H1 (cell line): ENCODE measurements around the gene TMEM9B. TPM values are rescaled to one million over a fixed set of nuclear protein-coding genes. Genes with fewer than 3 reads are reported as not detected.
"Not testable (repeated sequence)": the region's sequence is repeated elsewhere in the genome, so short reads cannot be mapped to it uniquely, and the experiment has no call there.

Source experiments
- CTCF ChIA-PET: fragments of 300-600 bp; sonication (Branson Sonifier 250); formaldehyde crosslinking; loops from one replicate; lab custom pipeline; 2021; ENCODE audit not compliant: partially characterized antibody; lab: Charles Lee
- POLR2A ChIA-PET: fragments of 300-600 bp; sonication (Branson Sonifier 250); formaldehyde crosslinking; loops from one replicate; lab custom pipeline; 2021; ENCODE audit warnings: inconsistent platforms; ENCODE audit not compliant: partially characterized antibody; lab: Charles Lee
- DNase-seq, 2 experiments: peaks; one replicate each; pipeline versions ENCODE4 v3.0.0 to v3.0.0-alpha.2; 2010 to 2022; ENCODE audit warnings: low spot score in 2 of 2, low read depth in 1 of 2, mixed read lengths in 1 of 2
- FAIRE-seq: peaks from 2 replicates; lab custom pipeline; 2011; peaks lifted over from hg19 to GRCh38; lab: Jason Lieb, UNC
- H2AFZ ChIP-seq: 2 replicates; pipeline ENCODE4 v1.8.1; 2012; ENCODE audit warnings: low read length, inconsistent platforms
- H2AK5ac ChIP-seq: 2 replicates; pipeline ENCODE4 v1.6.1; 2013; ENCODE audit warnings: low read depth, low read length
- H2BK120ac ChIP-seq: replicated peaks from 2 replicates; pipeline ENCODE3; 2013; ENCODE audit warnings: low read depth, low read length, inconsistent platforms
- H2BK12ac ChIP-seq: 2 replicates; pipeline ENCODE4 v1.6.1; 2013; ENCODE audit warnings: low read depth, low read length
- H2BK15ac ChIP-seq: 2 replicates; pipeline ENCODE4 v1.6.1; 2013; ENCODE audit warnings: low read length
- H2BK20ac ChIP-seq: 2 replicates; pipeline ENCODE4 v1.6.1; 2013; ENCODE audit warnings: low read length
- H2BK5ac ChIP-seq: 2 replicates; pipeline ENCODE4 v1.6.1; 2013; ENCODE audit warnings: low read depth, low read length
- H3K14ac ChIP-seq: 2 replicates; pipeline ENCODE4 v1.6.1; 2013; ENCODE audit warnings: inconsistent platforms; ENCODE audit not compliant: insufficient read length
- H3K18ac ChIP-seq: 2 replicates; pipeline ENCODE4 v1.6.1; 2013; ENCODE audit warnings: low read length; ENCODE audit errors: extremely low read depth
- H3K23ac ChIP-seq: 2 replicates; pipeline ENCODE4 v1.6.1; 2013; ENCODE audit warnings: inconsistent platforms; ENCODE audit not compliant: insufficient read length
- H3K23me2 ChIP-seq: 2 replicates; pipeline ENCODE4 v1.6.1; 2013; ENCODE audit warnings: low read depth, low read length
- H3K27ac ChIP-seq: 2 replicates; pipeline ENCODE4 v1.6.1; 2011; ENCODE audit warnings: low read depth, low read length, inconsistent platforms
- H3K27me3 ChIP-seq, 4 experiments: replicated peaks in 1 of 4; 1 replicate in 1 of 4; 2 replicates in 3 of 4; pipeline versions ENCODE4 v1.6.1 to v1.8.1; 2011 to 2013; ENCODE audit warnings: low read length in 3 of 4, mild to moderate bottlenecking in 3 of 4, inconsistent platforms in 2 of 4, mixed read lengths in 2 of 4, moderate library complexity in 1 of 4; ENCODE audit not compliant: control insufficient read depth in 3 of 4, insufficient read depth in 3 of 4; ENCODE audit errors: extremely low read depth in 1 of 4
- H3K36me3 ChIP-seq, 4 experiments: 2 replicates each; pipeline versions ENCODE4 v1.6.1 to v1.8.1; 2011 to 2013; ENCODE audit warnings: mild to moderate bottlenecking in 4 of 4, low read length in 3 of 4, moderate library complexity in 2 of 4, control low read depth in 1 of 4, inconsistent platforms in 1 of 4; ENCODE audit not compliant: insufficient read depth in 4 of 4, control insufficient read depth in 2 of 4
- H3K4ac ChIP-seq: replicated peaks from 2 replicates; pipeline ENCODE3; 2013; ENCODE audit warnings: low read length, low read depth, mixed read lengths, inconsistent platforms; ENCODE audit not compliant: insufficient read length
- H3K4me1 ChIP-seq, 4 experiments: replicated peaks in 1 of 4; 1 replicate in 1 of 4; 2 replicates in 3 of 4; pipeline versions ENCODE4 v1.6.1 to v1.8.1; 2011 to 2013; ENCODE audit warnings: low read length in 3 of 4, inconsistent platforms in 2 of 4, mixed read lengths in 1 of 4; ENCODE audit not compliant: insufficient read depth in 4 of 4, control insufficient read depth in 3 of 4
- H3K4me2 ChIP-seq, 2 experiments: 2 replicates each; pipeline versions ENCODE4 v1.6.1 to v1.8.1; 2011 to 2013; ENCODE audit warnings: low read depth in 2 of 2, low read length in 2 of 2, control low read depth in 1 of 2, inconsistent platforms in 1 of 2, mild to moderate bottlenecking in 1 of 2; ENCODE audit not compliant: insufficient read depth in 1 of 2
- H3K4me3 ChIP-seq, 4 experiments: fragments of 200-600, 300-600 bp in 1 of 4; sonication (generic), shearing (Covaris generic), sonication (Bioruptor Twin) in 1 of 4; 2 replicates each; pipeline versions ENCODE4 v1.5.1 to v1.8.1; 2011 to 2016; ENCODE audit warnings: low read length in 4 of 4, low read depth in 3 of 4, control low read depth in 2 of 4, inconsistent platforms in 2 of 4, mild to moderate bottlenecking in 2 of 4, mixed read lengths in 1 of 4, moderate library complexity in 1 of 4; ENCODE audit not compliant: insufficient read depth in 2 of 4; ENCODE audit errors: extremely low read depth in 1 of 4
- H3K56ac ChIP-seq: replicated peaks from 2 replicates; pipeline ENCODE3; 2013; ENCODE audit warnings: low read depth, mild to moderate bottlenecking, mixed read lengths, low read length, inconsistent platforms; ENCODE audit not compliant: insufficient read length
- H3K79me1 ChIP-seq: 2 replicates; pipeline ENCODE4 v1.6.1; 2013; ENCODE audit warnings: low read depth, low read length, control low read depth
- H3K79me2 ChIP-seq, 2 experiments: 2 replicates each; pipeline versions ENCODE4 v1.6.1 to v1.8.1; 2012 to 2013; ENCODE audit warnings: low read length in 2 of 2, mild to moderate bottlenecking in 2 of 2, inconsistent platforms in 1 of 2; ENCODE audit not compliant: insufficient read depth in 2 of 2, control insufficient read depth in 1 of 2
- H3K9ac ChIP-seq, 4 experiments: replicated peaks in 1 of 4; 1 replicate in 1 of 4; 2 replicates in 3 of 4; pipeline versions ENCODE4 v1.6.1 to v1.8.1; 2011 to 2013; ENCODE audit warnings: low read depth in 3 of 4, low read length in 3 of 4, control low read depth in 2 of 4, mild to moderate bottlenecking in 2 of 4, moderate library complexity in 2 of 4, inconsistent platforms in 1 of 4; ENCODE audit errors: extremely low read depth in 1 of 4
- H3K9me3 ChIP-seq, 2 experiments: 2 replicates each; pipeline versions ENCODE4 v1.6.1 to v1.8.1; 2012 to 2013; ENCODE audit warnings: mild to moderate bottlenecking in 2 of 2, moderate library complexity in 2 of 2, control low read depth in 1 of 2, inconsistent platforms in 1 of 2, low read depth in 1 of 2, low read length in 1 of 2, mixed read lengths in 1 of 2; ENCODE audit not compliant: insufficient read depth in 2 of 2
- H4K20me1 ChIP-seq, 2 experiments: replicated peaks in 1 of 2; 2 replicates each; pipeline versions ENCODE3 to v1.8.1; 2011 to 2013; ENCODE audit warnings: inconsistent platforms in 2 of 2, low read length in 2 of 2, mild to moderate bottlenecking in 1 of 2; ENCODE audit not compliant: insufficient read depth in 2 of 2, control insufficient read depth in 1 of 2
- H4K5ac ChIP-seq: 2 replicates; pipeline ENCODE4 v1.6.1; 2013; ENCODE audit warnings: low read length, low read depth, mixed read lengths, inconsistent platforms; ENCODE audit not compliant: insufficient read length
- H4K8ac ChIP-seq: 2 replicates; pipeline ENCODE4 v1.8.0; 2013; ENCODE audit warnings: mild to moderate bottlenecking, moderate library complexity, low read length, inconsistent platforms; ENCODE audit not compliant: insufficient read depth; ENCODE audit errors: extremely low read depth
- H4K91ac ChIP-seq: replicated peaks from 2 replicates; pipeline ENCODE3; 2013; ENCODE audit warnings: low read length, mixed read lengths, inconsistent platforms; ENCODE audit not compliant: insufficient read length
- WGBS, 2 experiments: shearing (Covaris generic) in 1 of 2; methylation state at CpG; one replicate each; pipeline versions ENCODE4 v1.1.6 to v1.1.7; 2013 to 2015; ENCODE audit warnings: low lambda C conversion rate in 2 of 2, mixed read lengths in 2 of 2, inconsistent platforms in 1 of 2, low coverage in 1 of 2, missing lambda C conversion rate in 1 of 2; ENCODE audit not compliant: insufficient replicate concordance in 2 of 2, insufficient coverage in 1 of 2, insufficient read length in 1 of 2; ENCODE audit errors: extremely low coverage in 1 of 2, missing lambda C conversion rate in 1 of 2; 5-methylcytosine and 5-hydroxymethylcytosine counted together
- polyA plus RNA-seq, 7 experiments: library from polyadenylated mRNA; depleted of rRNA in 3 of 7; stranded (reverse) in 5 of 7; unstranded in 2 of 7; fragments of >200 nt in 5 of 7; fragments of 200-250 nt in 2 of 7; gene quantifications; 1 replicate in 5 of 7; 2 replicates in 1 of 7; 4 replicates in 1 of 7; pipeline versions ENCODE4 v1.2.1 to v1.2.3, GENCODE V29; 2011 to 2013; ENCODE audit warnings: missing spikeins in 2 of 7, mixed read lengths in 2 of 7
- total RNA-seq: library from RNA; stranded (reverse); fragmentation: NEBNext Ultra II Directional; extraction: Animal tissue kit (Norgen Biotek cat#: 25700); gene quantifications from 2 replicates; pipeline ENCODE4 v1.2.1, GENCODE V29; 2021

The TMEM9B gene
- total and polyA plus RNA-seq, 2 of the 8 experiments (the other 6 are each of a cell fraction or from before 2014, with no cell fraction given) = 8.3 to 9.4 TPM

- H4K8ac ChIP-seq, H4K20me1 ChIP-seq, H3K18ac ChIP-seq, H3K56ac ChIP-seq, POLR2A ChIA-PET, H3K9me3 ChIP-seq, H3K27ac ChIP-seq, H4K91ac ChIP-seq, FAIRE-seq, H3K14ac ChIP-seq, DNase-seq, H3K9ac ChIP-seq, H3K79me1 ChIP-seq, H2BK20ac ChIP-seq, H3K23ac ChIP-seq, H3K27me3 ChIP-seq, H2BK5ac ChIP-seq, H3K4ac ChIP-seq, H3K4me1 ChIP-seq, H3K79me2 ChIP-seq, H3K36me3 ChIP-seq, H2AFZ ChIP-seq, H3K23me2 ChIP-seq, H2AK5ac ChIP-seq, H2BK120ac ChIP-seq, H3K4me2 ChIP-seq, H3K4me3 ChIP-seq, H2BK12ac ChIP-seq, H2BK15ac ChIP-seq, H4K5ac ChIP-seq: not testable (repeated sequence)
- 72% methylated on average over 6 of the region's 6 CpGs; no CpG with 5 or more reads in 1 of the 2 experiments for WGBS, 2 experiments
- CTCF ChIA-PET = interaction anchor here (0.6 to 2.6 kb wide), 5 partner anchors 28 to 182 kb away, joined by 3 to 13 read pairs (median 4); no protein-coding TSS in a partner anchor
Measured at GRCh38 chr11:8986772-8987171, 22.5 kb upstream of the TMEM9B start.
